ENCODE results near the gene CRLF1.
"Not testable (repeated sequence)": the region's sequence is repeated elsewhere in the genome, so short reads cannot be mapped to it uniquely, and the experiment has no call there.

Gene CRLF1

DNA sequence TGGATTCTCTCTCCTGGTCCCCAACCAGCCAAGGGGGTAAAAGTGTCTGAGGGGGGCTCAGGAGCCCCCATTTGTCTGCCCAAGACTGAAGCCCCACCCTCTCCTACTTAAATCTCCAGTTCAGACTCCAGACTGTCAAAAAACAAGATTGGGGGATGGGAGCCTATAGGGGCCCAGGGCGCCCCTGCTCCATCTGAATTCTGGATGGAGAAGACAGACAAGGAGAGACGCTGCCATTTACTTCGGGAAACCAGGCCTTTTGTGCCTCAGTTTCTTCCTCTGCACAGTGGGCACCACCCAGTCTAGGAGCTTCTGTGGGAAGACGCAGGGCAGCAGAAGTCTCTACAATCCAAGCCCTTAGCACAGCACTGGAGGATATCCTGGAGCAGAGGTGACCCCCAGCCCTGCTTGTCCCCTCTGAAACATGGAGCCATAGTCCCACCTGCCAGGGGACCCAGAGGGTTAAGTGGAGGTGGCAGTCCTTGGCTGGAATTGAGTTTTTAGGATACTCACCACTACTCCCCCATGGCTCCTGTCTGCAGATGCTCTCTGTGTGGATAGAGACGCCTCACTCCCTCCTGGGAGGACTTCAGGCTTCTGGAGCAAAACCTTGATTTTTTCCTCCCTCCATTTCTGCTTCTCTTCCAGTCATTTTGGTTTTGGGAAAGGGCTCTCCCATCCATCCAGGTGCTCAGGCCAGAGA, 1.7 kb upstream of the CRLF1 start:
- DNase-seq: no peak

DNA sequence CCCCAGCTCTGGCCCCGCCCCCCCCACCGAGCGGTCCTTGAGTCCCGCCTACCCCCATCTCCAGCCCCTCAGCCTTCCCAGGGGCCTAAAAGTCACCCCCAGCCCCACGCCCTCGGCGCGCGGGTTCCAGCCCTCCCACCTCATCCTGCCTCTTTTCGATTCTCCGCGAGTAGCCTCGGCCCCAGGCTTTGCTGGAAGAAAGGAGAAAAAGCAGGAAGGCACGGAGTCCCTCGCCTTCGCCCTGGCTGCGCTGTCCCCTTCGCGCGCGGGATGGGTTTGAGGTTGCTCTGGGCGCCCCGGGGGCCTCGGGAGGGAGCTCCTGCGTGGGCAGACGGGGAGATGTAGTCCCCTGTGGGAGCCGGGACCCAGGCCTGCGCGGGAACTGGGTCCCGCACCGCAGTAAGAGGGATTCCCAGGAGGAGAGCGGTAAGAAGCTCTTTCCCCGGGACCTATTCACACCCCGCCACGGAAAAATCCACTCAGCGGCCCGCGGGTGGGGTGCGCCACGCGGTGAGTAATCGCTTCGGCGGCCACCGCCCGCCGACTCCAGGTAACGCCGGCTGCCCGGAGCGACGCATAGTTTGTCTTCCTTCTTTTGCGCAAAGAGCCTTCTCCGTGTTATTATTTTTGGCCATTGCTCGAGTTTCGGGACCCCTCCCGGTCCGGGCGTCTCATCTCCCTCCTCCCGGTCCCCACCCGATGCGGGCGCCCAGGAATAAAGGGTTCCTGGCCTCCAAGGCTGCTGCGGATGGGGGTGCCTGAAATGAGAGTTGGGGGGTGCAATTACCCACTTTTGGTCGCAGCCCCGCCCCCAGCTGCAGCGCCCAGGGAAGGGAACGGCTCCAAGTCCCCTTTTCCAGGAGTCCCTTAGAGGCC, 865 bp upstream of the CRLF1 start:
- DNase-seq: peak; percentile 12

DNA sequence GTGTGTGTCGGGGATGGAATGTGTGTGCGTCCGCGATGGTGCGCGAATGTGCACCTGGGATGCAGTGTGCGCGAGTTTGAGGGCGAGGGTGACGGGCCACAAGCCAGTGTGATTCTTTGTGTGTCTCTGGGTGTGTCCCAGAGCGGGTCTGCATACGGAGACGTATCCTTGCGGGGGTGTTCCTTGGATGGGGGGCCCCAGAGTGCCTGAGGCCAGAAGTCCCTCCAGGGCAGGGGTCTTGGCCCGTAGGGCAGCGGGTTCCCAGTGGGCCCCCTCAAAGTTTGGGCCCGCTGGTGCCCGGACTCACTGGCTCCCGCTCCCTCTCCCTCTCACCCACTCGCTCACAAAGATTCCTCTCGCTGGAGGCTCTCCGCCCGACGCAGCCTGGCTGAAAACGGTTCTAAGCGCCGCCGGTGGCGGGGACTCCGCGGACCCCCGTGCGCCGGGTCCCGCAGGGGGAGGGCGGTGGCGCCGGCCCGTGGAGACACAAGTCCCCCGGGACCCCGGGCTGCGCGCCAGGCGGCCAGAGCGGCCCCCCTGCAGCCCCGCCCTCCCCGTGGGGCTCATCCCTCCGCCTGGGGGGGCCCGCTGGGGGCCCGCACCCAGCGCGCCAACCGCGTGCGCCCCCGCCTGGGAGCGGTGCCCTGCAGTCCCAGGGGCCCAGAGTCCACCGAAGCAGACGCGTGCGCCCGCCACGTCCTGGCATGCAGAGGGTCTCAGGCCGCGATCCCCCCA, 886 bp downstream of the CRLF1 start:
- no peak for DNase-seq

DNA sequence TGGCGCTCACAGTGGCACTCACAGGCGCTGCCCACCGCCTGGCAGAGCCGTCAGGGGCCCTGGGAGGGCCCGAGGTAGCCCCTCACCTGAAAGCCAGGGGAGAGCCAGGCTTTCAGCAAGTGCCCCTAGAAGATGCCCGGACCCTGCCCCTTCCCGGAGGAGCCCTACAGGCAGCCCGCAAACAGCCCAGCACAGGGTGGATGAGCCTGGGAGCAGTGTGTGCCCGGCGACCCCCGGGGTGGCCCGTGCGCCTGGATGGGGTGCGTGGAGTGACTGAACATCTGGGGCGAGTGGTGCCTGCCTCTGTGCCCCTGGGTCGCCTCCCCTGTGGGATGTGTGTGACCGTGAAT, 1.4 kb downstream of the CRLF1 start:
- DNase-seq: no peak

DNA sequence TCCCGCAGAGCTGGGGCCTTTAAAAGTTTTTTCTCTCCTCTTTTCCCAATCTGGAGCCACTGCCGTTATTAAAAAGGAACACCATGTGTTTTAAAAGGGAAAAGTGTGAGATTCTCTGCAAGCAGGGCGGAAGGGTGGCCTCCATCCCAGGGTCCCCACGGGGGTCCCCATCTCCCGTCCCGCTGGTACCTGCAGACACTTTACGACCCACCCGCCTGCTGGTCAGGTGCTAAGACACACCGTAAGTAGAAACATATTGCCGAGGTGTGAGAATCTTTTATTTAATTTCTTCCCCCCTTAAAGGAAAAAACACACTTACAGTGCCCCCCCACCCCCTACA, 1.8 kb downstream of the CRLF1 start:
- DNase-seq: no peak

DNA sequence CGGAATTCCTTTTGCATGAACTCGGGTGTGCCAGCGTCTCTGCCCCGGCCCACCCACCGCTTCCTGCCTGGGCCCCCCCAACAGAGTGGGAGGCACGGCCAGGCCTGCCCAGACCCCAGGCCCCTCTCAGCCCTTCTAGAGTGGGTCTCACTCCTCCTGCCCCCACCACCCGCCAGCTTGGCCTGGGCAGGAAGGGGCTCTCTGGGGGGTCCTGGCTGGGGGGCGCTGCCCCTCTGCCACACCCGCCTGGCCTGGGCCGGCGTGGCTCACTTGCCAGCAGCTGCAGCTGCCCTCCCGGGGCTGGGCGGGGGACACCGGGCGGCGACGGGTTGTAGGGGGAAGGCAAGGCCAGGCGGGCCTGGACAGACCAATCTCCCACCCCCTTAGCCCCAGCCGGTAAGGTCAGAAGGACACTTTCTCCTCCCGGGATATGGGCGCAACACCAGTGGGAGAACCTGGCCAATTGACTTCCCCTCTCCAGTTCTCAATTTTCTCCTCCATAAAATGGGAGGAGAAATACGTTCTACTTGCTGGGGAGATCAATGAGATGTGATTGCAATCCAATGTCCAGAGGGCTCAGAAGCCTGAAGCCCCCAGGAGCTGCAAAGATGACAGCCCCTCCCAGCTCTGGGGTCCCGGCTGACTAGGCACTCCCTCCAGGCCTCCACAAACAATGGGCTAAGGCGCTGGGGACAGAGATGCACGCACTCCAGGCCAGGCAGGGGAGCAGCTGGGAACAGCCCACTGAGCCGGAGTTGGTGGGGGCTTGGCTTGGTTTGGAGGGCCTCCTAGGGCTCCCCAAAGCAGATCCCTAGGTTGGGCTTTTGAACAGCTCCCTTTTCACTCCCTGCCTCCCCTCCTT, 2.4 kb downstream of the CRLF1 start:
- DNase-seq: no peak

DNA sequence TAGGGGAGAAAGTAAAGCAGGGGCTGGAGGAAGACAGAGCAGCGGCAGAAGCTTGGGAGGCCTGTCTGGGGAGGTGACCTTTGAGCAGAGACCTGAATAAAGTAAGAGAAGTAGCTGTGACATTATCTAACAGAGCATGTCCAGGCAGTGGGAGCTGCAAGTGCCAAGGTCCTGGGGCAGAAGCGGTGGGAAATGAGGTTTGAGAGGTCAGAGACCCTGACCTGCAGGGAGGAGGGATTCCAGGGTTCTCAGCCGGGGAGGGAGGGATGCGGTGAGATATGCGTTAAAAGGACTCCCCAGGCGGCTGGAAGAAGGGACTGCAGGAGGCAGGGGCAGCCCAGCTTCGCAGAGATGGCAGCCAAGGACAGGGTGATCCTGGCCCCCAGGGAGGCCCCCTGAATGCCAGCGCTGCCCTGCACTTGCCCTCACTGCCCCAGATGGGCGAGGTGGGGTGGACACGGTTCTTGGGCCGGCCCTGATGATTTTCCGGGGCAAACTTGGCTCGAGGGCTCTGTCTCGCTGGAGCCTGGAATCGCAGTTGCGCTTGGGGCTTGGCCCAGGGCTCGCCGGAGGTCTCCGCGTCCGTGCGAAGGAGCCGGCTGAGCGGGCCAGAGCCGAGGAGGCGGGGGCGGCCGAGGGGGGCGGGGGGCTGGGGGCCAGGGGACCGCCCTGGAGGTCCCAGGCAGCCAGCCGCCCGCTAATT, 3.2 kb downstream of the CRLF1 start:
- peak; percentile 30 for DNase-seq

DNA sequence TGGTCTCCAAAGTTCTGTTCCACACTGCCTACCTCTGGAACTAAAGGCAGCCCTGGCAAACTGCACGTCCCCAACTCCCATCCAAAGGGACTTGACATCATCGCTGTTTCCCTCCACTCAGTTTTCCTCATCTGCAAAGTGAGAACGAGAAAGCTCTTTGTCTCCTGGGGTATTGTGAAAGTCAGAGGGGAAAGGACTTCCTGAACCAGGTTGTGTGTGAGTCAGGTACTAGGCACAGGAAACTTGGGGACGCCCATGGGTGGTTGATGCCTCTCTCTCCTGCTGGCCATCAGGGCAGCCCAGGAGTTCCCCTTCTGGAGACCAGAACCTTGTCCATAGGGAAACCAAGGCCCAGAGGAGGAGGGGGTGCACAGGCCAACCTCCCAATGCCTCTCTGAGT, 4.7 kb downstream of the CRLF1 start:
- no peak for DNase-seq

DNA sequence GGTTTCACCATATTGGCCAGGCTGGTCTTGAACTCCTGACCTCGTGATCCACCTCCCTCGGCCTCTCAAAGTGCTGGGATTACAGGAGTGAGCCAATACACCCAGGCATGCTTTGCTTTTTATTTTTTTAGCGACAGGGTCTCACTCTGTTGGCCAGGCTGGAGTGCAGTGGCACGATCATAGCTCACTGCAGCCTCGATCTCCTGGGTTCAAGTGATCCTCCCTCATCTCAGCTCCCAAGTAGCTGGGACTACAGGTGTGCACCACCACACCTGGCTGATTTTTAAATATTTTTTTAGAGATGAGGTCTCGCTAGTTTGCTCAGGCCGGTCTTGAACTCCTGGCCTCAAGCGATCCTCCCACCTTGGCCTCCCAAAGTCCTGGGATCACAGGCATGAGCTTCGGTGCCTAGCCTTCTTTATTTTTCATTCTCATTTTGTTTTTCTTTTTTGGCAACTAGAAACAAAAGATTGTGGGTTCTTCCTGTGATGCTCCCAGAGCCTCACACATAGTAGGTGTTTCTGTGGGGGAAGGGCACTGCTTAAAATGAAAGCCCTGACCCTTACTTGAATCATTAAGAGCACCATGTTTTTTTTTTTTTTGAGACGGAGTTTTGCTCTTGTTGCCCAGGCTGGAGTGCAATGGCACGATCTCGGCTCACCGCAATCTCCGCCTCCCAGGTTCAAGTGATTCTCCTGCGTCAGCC, 5.8 kb downstream of the CRLF1 start:
- DNase-seq: not testable (repeated sequence)

DNA sequence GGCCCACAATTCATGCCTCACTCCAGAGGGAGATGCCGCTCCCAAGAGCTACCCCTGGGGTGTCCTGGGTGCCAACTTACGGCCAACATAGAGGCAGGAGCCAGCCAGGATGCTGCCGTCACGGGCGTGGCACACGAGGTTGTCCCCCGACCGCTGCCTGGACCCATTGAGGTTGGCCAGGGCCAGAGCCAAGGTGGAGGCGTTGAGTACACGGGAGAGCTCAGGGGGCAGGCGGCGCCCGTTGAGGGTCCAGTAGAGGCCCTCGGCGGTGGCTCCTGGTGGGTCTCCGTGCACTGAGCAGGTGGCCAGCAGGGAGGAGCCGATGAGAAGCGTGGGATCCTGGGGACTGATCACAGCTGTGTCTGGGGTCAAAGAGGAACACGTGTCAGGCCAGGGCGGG, 7.1 kb downstream of the CRLF1 start:
- no peak for DNase-seq

DNA sequence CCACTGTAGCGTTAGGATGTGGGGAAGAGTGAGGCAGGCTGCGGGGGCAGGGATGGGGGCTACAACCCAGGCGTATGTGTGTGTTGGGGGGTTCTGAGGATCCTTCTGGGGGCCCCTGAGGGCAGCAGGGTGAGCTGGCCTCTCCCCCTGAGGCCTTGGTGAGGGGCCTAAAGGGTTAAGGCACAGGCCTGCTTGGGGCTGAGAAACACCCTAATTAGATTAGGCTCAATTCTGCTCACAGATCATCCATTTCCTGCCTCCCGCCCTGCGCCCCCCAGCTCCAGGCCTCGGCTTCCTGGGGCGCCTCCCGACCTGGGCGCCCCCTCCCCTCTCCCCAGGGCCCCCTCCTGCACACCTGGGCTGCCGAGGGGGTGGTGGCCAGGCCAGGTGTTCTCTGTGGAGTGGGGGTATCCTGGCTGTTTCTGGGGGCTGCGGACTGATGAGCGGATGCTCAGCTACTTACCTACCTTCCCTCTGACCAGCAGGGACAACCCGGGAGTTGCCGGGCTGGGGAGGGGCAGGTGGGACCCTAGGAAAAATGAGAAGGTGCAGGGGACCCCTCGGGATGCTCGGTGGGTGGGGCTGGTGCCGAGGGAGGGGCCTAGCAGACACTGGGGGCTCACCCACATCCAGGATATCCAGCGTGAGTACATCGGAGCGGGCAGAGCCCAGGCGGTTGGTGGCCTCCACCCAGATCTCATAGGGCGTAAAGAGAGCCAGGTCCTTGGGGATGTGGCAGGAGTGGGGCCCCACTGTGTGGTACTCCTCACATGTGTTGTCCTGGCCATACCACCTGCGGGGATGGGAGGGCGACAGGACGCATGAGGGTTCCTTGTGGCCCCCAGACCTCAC, 8.6 kb downstream of the CRLF1 start:
- DNase-seq: no peak

DNA sequence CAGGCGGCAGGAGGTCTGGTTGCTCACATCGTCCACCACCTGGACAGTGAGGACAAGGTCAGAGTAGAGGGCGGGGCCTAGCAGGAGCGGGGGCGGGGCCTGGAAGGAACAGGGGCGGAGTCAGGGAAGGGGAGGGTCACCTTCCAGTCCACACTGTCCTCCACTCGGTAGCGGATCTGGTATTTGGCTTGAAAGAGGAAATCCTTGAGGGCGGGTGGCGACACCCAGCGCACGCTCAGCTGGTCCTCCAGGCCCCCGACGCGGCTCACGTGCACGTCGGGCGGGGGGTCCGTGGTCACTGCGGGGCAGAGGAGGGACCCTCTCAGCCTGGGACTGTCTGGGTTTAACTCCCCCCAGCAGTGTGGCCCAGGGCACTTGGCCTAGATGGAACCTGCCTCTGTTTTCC, 9.8 kb downstream of the CRLF1 start:
- DNase-seq: no peak

DNA sequence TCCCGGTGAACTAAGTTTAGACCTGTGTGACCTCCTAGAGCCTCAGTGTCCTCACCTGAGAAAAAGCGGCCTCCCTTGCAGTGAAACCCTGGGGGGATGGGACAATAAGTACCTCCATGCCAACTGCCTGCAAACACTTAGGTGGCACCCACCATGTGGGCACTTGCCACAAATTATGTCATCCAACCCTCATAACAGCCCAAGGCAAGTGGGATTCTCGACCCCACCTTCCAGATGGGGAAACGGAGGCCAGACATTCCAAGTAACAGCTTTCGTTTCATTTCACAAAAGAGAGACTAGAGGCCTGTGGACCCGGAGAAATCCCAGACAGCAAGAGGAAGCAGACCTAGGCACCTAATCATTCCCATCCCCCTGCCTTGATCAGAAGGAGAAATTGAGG, 11.1 kb downstream of the CRLF1 start:
- no peak for DNase-seq

DNA sequence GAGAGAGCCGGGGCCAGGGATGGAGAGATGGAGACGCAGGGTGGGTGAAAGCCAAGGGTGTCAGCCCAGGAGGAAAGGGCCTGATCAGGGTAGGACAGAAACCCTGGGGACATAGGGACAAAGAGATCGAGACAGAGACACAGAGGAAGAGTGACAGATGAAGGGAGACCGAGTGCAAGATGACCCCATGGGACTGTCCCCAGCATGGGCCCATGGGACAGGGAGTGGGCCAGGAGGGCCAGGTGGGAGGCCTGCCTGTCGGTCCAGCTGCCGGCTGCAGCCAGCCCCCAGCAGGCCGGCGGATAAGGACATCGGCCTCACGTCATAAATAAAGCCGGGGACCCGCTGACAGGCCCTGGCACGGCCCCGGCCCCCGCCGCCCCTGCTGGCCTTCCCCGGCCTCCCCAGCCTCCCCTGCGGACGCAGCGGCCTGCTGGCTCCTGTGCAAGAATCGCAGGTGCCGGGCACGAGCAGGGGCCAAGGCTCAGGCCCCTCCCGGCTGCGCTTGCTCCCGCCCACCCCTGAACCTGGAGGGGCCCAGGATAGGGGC, 11.7 kb downstream of the CRLF1 start:
- no peak for DNase-seq

DNA sequence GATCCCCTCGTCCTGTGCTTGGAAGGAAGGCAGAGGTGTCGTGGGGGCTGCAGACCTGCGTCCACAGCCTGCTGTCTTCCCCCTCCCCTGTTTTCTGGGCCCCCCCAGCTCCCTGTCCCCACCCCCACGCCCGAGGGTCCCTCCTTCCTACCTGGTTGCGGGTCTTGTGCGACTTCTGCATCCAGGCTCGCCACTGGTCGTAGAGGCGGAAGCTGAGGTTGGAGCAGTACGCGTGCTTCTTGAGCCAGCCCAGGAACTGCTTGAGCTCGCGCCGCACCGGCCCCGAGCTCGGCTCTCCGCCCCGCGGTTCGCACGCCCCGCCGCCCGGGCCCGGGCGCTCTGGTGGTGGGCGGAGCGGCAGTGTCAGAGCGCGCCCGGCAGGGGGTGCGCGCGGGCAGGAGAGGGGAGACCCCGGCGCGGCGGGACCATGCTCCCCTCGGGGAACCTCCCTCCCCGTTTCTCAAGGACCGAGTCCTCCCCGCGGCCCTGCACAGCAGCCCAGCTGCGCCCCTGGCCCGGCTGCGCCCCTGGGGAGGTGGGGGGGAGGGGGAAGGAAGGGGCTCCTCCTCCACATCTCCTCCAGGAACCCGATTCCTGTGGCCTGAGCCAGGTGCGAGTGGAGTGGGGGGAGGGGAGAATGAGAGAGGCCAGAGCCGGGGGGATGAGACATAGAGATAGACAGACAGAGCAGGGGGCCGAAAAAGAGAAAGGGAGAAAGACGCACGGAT, 12.3 kb downstream of the CRLF1 start:
- peak; percentile 78 for DNase-seq

DNA sequence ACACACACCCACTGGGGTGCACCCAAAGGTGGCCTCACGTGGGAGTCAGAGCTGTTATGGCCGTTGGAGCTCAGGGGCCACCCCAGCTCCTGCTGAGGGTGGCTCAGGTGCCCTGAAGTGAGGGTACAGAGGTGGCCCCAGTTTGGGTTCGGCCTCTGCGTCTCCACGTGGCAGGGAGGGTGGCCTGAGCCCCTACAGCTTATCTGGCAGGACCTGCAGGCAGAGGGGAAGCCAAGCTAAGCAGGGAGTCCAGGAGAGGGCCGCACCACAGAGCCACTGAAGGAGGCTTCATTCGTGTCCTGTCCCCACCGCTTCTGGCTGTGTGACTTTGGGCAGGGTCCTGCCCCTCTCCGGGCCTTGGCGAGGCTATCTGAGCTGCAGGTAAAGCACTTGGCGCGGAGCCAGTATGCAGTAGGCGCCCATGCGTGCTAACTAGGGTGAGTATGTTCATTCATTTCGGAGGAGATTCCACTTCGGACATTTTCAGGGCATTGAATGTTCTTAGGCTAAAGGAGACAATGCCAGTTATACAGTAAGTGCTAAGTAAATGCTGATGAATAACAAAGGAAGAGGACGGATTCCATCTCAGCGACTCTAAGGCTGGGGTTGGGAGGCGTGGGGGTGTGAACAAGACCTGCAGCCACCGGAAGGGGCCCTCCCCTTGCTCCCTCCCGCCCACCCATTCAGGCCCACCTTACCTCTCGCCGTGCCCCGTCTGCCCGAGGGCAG, 13.1 kb downstream of the CRLF1 start:
- no peak for DNase-seq

DNA sequence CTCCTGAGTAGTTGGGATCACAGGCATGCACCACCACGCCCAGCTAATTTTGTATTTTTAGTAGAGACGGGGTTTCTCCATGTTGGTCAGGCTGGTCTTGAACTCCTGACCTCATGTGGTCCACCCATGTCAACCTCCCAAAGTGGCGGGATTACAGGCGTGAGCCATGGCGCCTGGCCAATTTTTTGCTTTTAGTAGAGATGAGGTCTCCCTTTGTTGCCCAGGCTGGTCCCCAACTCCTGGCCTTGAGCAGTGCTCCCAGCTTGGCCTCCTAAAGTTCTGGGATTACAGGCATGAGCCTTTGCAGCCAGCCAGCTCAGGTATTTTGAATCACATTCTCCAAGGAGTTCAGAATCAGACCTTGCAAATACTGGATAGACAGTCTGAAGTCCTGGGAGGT, 13.9 kb downstream of the CRLF1 start:
- not testable (repeated sequence) for DNase-seq

DNA sequence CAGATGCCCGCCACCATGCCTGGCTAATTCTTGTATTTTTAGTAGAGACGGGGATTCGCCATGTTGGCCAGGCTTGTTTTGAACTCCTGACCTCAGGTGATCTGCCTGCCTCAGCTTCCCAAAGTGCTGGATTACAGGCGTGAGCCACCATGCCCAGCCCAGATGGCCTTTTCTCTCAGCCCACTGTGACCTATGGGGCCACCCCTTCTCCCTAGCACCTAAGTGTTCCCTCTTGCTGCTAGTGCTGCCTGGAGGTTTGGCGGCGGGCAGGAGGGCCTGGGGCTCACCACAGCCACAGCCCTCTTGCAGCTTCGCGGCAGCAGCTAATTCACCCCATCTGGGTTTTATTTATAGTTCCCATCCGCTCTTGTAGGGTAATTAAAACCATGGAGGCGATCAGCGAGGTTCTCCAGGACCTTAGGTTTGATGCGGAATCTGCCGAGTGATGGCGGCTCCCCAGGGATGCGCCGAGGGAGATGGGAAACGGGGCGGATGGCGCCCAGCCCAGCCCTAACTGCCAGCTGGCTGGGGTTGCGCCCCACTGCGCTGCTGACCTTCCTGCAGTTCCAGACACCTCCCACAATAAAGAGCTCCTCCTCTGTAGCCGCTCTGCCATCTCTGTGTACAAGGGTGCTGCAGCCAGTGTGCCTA, 14.7 kb downstream of the CRLF1 start:
- DNase-seq: no peak

All from activated naive CD4-positive, alpha-beta T cell treated with anti-CD3 and anti-CD28 coated beads, Interleukin-2, amount 50 U/mL, for 16 hours (primary cell).